ENCODE results near the gene FBXL13. TPM values are rescaled to one million over a fixed set of nuclear protein-coding genes. Genes with fewer than 3 reads are reported as not detected.
"Not testable (repeated sequence)": the region's sequence is repeated elsewhere in the genome, so short reads cannot be mapped to it uniquely, and the experiment has no call there.

FBXL13 gene
- polyA plus RNA-seq, 1 donor from 2014 or later, result 0.57 TPM

DNA sequence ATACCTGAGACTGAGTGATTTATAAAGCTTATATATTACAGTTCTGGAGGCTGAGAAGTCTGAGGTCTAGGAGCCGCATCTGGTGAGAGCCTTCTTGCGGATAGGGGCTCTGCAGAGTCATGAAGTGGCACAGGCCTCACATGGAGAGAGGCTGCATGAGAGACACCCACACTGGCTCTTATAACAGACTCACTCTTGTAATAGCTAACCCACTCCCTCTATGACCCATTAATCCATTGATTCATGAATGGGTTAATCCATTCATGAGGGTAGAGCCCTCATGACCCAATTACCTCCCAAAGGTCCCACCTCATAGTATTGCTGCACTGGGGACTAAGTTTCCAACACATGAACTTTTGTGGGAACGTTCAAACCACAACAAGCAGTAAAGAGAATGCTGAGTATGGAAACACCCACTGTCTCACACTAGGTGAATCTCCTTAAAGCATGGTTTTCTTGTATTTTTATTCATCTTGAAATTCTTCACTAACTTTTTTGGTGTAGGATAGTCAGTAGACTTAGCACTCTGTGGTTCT lies 304.9 kb downstream of the FBXL13 start:
- H3K36me3 ChIP-seq (ENCODE audit: insufficient read depth, low read length); H3K9ac ChIP-seq (ENCODE audit: low read length); H3K4me3 ChIP-seq (ENCODE audit: low read length); H2AFZ ChIP-seq (ENCODE audit: low read depth, low read length); H3K27ac ChIP-seq (ENCODE audit: low read length); H3K4me2 ChIP-seq (ENCODE audit: low read length); H3K9me3 ChIP-seq (ENCODE audit: low read length); H3K27me3 ChIP-seq (ENCODE audit: insufficient read depth, low read depth, low read length); H3K9me2 ChIP-seq (ENCODE audit: insufficient read depth, low read length); H3K79me2 ChIP-seq (replicated peaks; ENCODE audit: insufficient read depth, low read length); H4K20me1 ChIP-seq (ENCODE audit: insufficient read depth); H3F3A ChIP-seq (ENCODE audit: insufficient read depth, low read length, poor library complexity, severe bottlenecking): not testable (repeated sequence)

DNA sequence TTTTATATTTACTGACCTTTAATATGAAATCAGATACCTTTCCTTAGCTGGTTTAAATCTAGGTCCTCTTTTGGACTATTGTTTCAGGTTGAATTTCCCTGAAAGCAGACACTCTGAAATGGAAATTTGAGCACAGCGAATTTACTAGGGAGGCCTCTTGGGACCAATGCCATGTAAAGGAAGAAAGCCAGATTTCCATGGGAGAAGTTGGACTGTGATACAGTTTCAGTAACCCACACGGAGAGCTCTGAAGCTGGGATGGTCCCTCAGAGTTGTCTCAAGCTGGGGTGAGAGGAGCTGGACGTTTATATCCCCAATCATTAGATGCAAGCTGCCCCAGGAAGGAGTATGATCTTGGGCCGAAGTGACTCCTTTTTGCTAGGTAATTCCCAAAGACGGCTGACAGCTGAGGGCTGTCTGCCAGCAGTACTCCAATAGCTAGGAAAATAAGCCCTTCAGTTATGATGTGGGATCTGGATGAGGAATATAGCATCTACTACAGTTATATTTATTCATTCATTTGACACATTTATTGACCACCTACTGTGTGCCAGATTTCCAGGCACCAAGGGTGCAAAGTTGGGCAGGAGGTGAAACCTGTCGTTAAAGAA lies 311.2 kb downstream of the FBXL13 start:
- not testable (repeated sequence) for H3K9me3 ChIP-seq (ENCODE audit: low read length); H3K36me3 ChIP-seq (ENCODE audit: insufficient read depth, low read length); H3K9me2 ChIP-seq (ENCODE audit: insufficient read depth, low read length); H4K20me1 ChIP-seq (ENCODE audit: insufficient read depth); H3F3A ChIP-seq (ENCODE audit: insufficient read depth, low read length, poor library complexity, severe bottlenecking); H2AFZ ChIP-seq (ENCODE audit: low read depth, low read length); H3K79me2 ChIP-seq (replicated peaks; ENCODE audit: insufficient read depth, low read length); H3K4me2 ChIP-seq (ENCODE audit: low read length); H3K4me3 ChIP-seq (ENCODE audit: low read length); H3K27ac ChIP-seq (ENCODE audit: low read length); H3K27me3 ChIP-seq (ENCODE audit: insufficient read depth, low read depth, low read length); H3K9ac ChIP-seq (ENCODE audit: low read length)

Small RNA genes lying within 50 kb of the gene (small RNA-seq; reads per million reads assigned to genes)
- 0 reads per million in 3 experiments for gene RNU6-1136P

Other genes with a start within 250 kb of the FBXL13 start
- gene LRRC17, start 161.8 kb downstream of the FBXL13 start, polyA plus RNA-seq, result 6.7 and 8.6 TPM in 2 replicates
- 26.1 and 28.8 TPM in 2 replicates for gene ARMC10, start 344 bp upstream of the FBXL13 start, polyA plus RNA-seq
- gene NAPEPLD, start 74.3 kb upstream of the FBXL13 start, polyA plus RNA-seq, result 8.4 and 8.8 TPM in 2 replicates
- 130 and 138 TPM in 2 replicates for gene PMPCB, start 222.6 kb upstream of the FBXL13 start, polyA plus RNA-seq

All from neural cell (in vitro differentiated cells).